Right lobe of liver (tissue), 4 donors: ENCODE results near the gene NRXN3.

Source experiments
- CTCF ChIP-seq, 4 donors: fragments of 200-600 bp in 3 of 4; fragments of 450-650 bp in 1 of 4; IDR thresholded peaks; one replicate each; pipeline versions ENCODE4 v1.5.1 to v1.8.0; 2016 to 2022; ENCODE audit warnings: antibody characterized with exemption in 4 of 4, mild to moderate bottlenecking in 2 of 4
- POLR2A ChIP-seq: fragments of 450-650 bp; IDR thresholded peaks from one replicate; pipeline ENCODE4 v1.6.1; 2017; ENCODE audit warnings: antibody characterized with exemption, mild to moderate bottlenecking
- donor health status: DM: no; HTN: no; CAD: no.
- donor health status: DM: no; HTN: no; CAD: no.
- donor health status: DM: no; HTN: yes; CAD: no.

GRCh38 chr14:79009286-79009685 is 839.1 kb downstream of the NRXN3 start:
- TF ChIP-seq POLR2A (no peak), CTCF (IDR thresholded peaks at IDR 0.05) (no peak)
